Esophagus squamous epithelium (tissue), 4 donors: ENCODE results near the gene KCNA10.

ENCODE experiments used
- POLR2A ChIP-seq, 4 donors: fragments of 450-650 bp; IDR thresholded peaks; one replicate each; pipeline ENCODE4 v1.6.1; 2017; ENCODE audit warnings: antibody characterized with exemption in 4 of 4, mild to moderate bottlenecking in 4 of 4, moderate library complexity in 3 of 4
- TF ChIP-seq, protein P1 (sequence below), 6 experiments: fragments of 450-650 bp in 4 of 6; fragments of 200-600 bp in 2 of 6; sonication (generic) in 2 of 6; IDR thresholded peaks; one replicate each; pipeline ENCODE4 v1.5.1; 2016 to 2019; ENCODE audit warnings: antibody characterized with exemption in 6 of 6, mild to moderate bottlenecking in 4 of 6, moderate library complexity in 4 of 6

GRCh38 chr1:110522560-110522959 is 3.6 kb upstream of the KCNA10 start:
- TF ChIP-seq, protein P1, sequence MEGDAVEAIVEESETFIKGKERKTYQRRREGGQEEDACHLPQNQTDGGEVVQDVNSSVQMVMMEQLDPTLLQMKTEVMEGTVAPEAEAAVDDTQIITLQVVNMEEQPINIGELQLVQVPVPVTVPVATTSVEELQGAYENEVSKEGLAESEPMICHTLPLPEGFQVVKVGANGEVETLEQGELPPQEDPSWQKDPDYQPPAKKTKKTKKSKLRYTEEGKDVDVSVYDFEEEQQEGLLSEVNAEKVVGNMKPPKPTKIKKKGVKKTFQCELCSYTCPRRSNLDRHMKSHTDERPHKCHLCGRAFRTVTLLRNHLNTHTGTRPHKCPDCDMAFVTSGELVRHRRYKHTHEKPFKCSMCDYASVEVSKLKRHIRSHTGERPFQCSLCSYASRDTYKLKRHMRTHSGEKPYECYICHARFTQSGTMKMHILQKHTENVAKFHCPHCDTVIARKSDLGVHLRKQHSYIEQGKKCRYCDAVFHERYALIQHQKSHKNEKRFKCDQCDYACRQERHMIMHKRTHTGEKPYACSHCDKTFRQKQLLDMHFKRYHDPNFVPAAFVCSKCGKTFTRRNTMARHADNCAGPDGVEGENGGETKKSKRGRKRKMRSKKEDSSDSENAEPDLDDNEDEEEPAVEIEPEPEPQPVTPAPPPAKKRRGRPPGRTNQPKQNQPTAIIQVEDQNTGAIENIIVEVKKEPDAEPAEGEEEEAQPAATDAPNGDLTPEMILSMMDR (IDR thresholded peaks at IDR 0.05): no peak
- TF ChIP-seq POLR2A (IDR thresholded peaks at IDR 0.05): no peak
